Heart left ventricle (tissue), 16 donors: Measurements from ENCODE around the gene NOXA1. TPM values are rescaled to one million over a fixed set of nuclear protein-coding genes. Genes with fewer than 3 reads are reported as not detected.

Source experiments
- ATAC-seq, 4 donors: fragments of 200-7000 bp; cut with Tn5 transposase; one replicate each; pipeline ENCODE4 v1.9.1; 2020 to 2022; ENCODE audit warnings: moderate library complexity in 4 of 4, mild to moderate bottlenecking in 3 of 4, moderate number of reproducible peaks in 1 of 4
- DNase-seq, 5 donors: peaks; one replicate each; pipeline ENCODE4 v3.0.0-alpha.2; 2020
- H3K27ac ChIP-seq, 12 donors: fragments of 200-600 bp; sonication (generic) in 4 of 12; one replicate each; pipeline versions ENCODE4 v1.5.0 to v1.8.0; 2016 to 2022; ENCODE audit warnings: mild to moderate bottlenecking in 2 of 12
- H3K27me3 ChIP-seq, 9 donors: fragments of 200-600 bp; sonication (generic) in 2 of 9; one replicate each; pipeline versions ENCODE4 v1.5.1 to v1.8.0; 2016 to 2022; ENCODE audit warnings: mild to moderate bottlenecking in 3 of 9
- H3K36me3 ChIP-seq, 9 donors: fragments of 200-600 bp; sonication (generic) in 2 of 9; one replicate each; pipeline versions ENCODE4 v1.5.0 to v1.8.0; 2018 to 2022; ENCODE audit warnings: mild to moderate bottlenecking in 2 of 9
- H3K4me1 ChIP-seq, 12 donors: fragments of 200-600 bp; sonication (generic) in 4 of 12; one replicate each; pipeline versions ENCODE4 v1.5.0 to v1.8.0; 2016 to 2022; ENCODE audit warnings: mild to moderate bottlenecking in 3 of 12
- H3K4me3 ChIP-seq, 12 donors: fragments of 200-600 bp; sonication (generic) in 4 of 12; one replicate each; pipeline versions ENCODE4 v1.5.0 to v1.8.0; 2017 to 2022; ENCODE audit warnings: mild to moderate bottlenecking in 9 of 12, moderate library complexity in 4 of 12
- H3K9me3 ChIP-seq, 12 donors: fragments of 200-600 bp; sonication (generic) in 4 of 12; one replicate each; pipeline versions ENCODE4 v1.5.0 to v1.8.0; 2016 to 2022; ENCODE audit warnings: mild to moderate bottlenecking in 1 of 12
- CTCF ChIP-seq, 12 donors: fragments of 200-600 bp; sonication (generic) in 4 of 12; IDR thresholded peaks; one replicate each; pipeline versions ENCODE4 v1.5.0 to v1.8.0; 2018 to 2022; ENCODE audit warnings: antibody characterized with exemption in 12 of 12, mild to moderate bottlenecking in 5 of 12
- POLR2A ChIP-seq, 2 donors: fragments of 450-650 bp; IDR thresholded peaks; one replicate each; pipeline ENCODE4 v1.6.1; 2017; ENCODE audit warnings: antibody characterized with exemption in 2 of 2, mild to moderate bottlenecking in 2 of 2, moderate library complexity in 2 of 2
- WGBS, 4 donors: extraction: QIAGEN DNeasy Blood & Tissue Kit in 2 of 4; methylation state at CpG; one replicate each; pipeline versions ENCODE4 v1.1.5 to v1.1.7; 2013 to 2018; 5-methylcytosine and 5-hydroxymethylcytosine counted together
- intact Hi-C, 10 donors: fragments of 100-400 bp; cut with DNase I; formaldehyde crosslinking; loops; one replicate each; pipeline versions ENCODE4 v1.11.1 to v1.14.2; 2022
- long read RNA-seq, 3 donors: library from polyadenylated mRNA; unstranded; transcript quantifications; one replicate each; pipeline ENCODE4 v2.0.0, GENCODE V29; 2020 to 2021
- polyA plus RNA-seq, 2 donors: library from polyadenylated mRNA; stranded (reverse); fragments of 200-250 nt; gene quantifications; one replicate each; pipeline ENCODE4 v1.2.3, GENCODE V29; 2013
- total RNA-seq, 9 donors: library from RNA; depleted of rRNA in 2 of 9; stranded (reverse); fragments of >200 nt in 2 of 9; fragmentation: NEBNext Ultra II Directional in 3 of 9; extraction: Animal tissue kit (Norgen Biotek cat#: 25700) in 3 of 9; gene quantifications; one replicate each; pipeline versions ENCODE4 v1.1.0 to v1.2.4, GENCODE V29; 2016 to 2023
- donor health status: ischemic (EF 13 %, LVEDD 7.1; RV severe dilation, severe dysfunction).
- donor health status: healthy with polysubstance abuse.
- donor health status: DM: no; HTN: yes; CAD: no.
- donor health status: DM: no; HTN: no; CAD: no.
- donor health status: ischemic (EF 25% LVEDD 6.9; RV normal size, moderate dysfunction).
- donor health status: ischemic (EF 25% LVEDD 5.7; RV mildly dilated, moderate dysfunction).
- donor health status: healthy.
- donor health status: DM: yes; HTN: yes; CAD: no.
- donor health status: ischemic (EF 35%, LVEDD 5.7; RV mildly dilated, moderate dysfunction).
- donor health status: nonischemic (EF 11% LVEDD 7.7; RV severe dilation, severe dysfunction).
- donor health status: DM: yes; HTN: yes; CAD: no.
- donor health status: PGD.
- donor health status: ischemic (EF 29% LVEDD 5.4; RV normal size, mild dysfunction).
- donor health status: nonischemic (EF 23%, LVEDD 6.1; RV moderate dilation, normal function).

The NOXA1 gene
- total RNA-seq = 1 to 10 TPM in 8 of 9 donors, under 1 TPM in 1; 0.81 to 5.5 (median 2.7) TPM
- polyA plus RNA-seq = 1 to 10 TPM in 1 of 2 donors, under 1 TPM in 1; 0.44 to 4.1 TPM
- long read RNA-seq, donor 1, partial matches to known transcripts = 4 of 13 reads
- long read RNA-seq, donor 1, other reads (novel, unspliced or antisense) = 9 of 13 reads
- long read RNA-seq, donor 2, partial matches to known transcripts = 3 of 6 reads
- long read RNA-seq, donor 2, other reads (novel, unspliced or antisense) = 3 of 6 reads
- long read RNA-seq, donor 3, partial matches to known transcripts = 1 of 11 reads
- long read RNA-seq, donor 3, other reads (novel, unspliced or antisense) = 9 of 11 reads

- intact Hi-C loops = loop anchor here in 3 of 10 donors (2.0 to 10.0 kb wide), 5 partner anchors 22 to 298 kb away; partner anchors contain the start of gene NRARP (in 1 of the 3)
- Histone ChIP-seq H3K27ac (peak within 1 kb of the TSS; percentile 48 to 89 (median 82)), H3K27me3 (no peaks in the 10 kb centered on the region), H3K4me1 (peaks cover 0 to 40% (median 25%) of the 10 kb centered on the region in 12 donors), H3K36me3 (no peaks in the 10 kb centered on the region), H3K4me3 (peak within 1 kb of the TSS; percentile 63 to 100 (median 92)), H3K9me3 (no peaks in the 10 kb centered on the region)
- DNase-seq (peak; percentile 94 to 97 (median 95)), ATAC-seq (peak; percentile 94 to 98 (median 96))
- 0 to 1% (median 1%) methylated on average over 14 to 113 of the region's 113 CpGs for WGBS, 4 donors
- TF ChIP-seq POLR2A (IDR thresholded peaks at IDR 0.05) (peak in 1 of 2 donors; percentile 49), CTCF (IDR thresholded peaks at IDR 0.05) (peak; percentile 26 to 88 (median 63))
Measured at GRCh38 chr9:137422604-137423513, at the start of gene NOXA1, which contains the start of gene EXD3. Gene NOXA1, plus strand, starts transcription at chr9:137423393. Its CDS starts 137 bp downstream, at chr9:137423530. Gene EXD3, minus strand, starts transcription at chr9:137423162. Its CDS starts 27,805 bp downstream, at chr9:137395357.

GRCh38 chr9:137373611-137373980 is 49.6 kb upstream of the NOXA1 start:
- intact Hi-C loops = no loop called here
- no peaks in the 10 kb centered on the region for H3K27me3 ChIP-seq
- no peak overlapping the region for H3K27ac ChIP-seq
- peaks cover 0 to 7% (median 0%) of the 10 kb centered on the region in 12 donors for H3K9me3 ChIP-seq
- TF ChIP-seq POLR2A (IDR thresholded peaks at IDR 0.05) = no peak
- no peak overlapping the region for H3K4me3 ChIP-seq
- DNase-seq (peak in 2 of 5 donors; percentile 5 to 9), ATAC-seq (no peak)
- peaks cover 0 to 4% (median 0%) of the 10 kb centered on the region in 12 donors for H3K4me1 ChIP-seq
- peaks cover 0 to 20% (median 0%) of the 10 kb centered on the region in 9 donors for H3K36me3 ChIP-seq
- WGBS, 4 donors = 94 to 99% (median 97%) methylated on average over 15 to 16 of the region's 16 CpGs

GRCh38 chr9:137374131-137374845 is 48.9 kb upstream of the NOXA1 start:
- Histone ChIP-seq H3K4me3 (no peak overlapping the region), H3K4me1 (no peaks in the 10 kb centered on the region), H3K36me3 (peaks cover 0 to 20% (median 0%) of the 10 kb centered on the region in 9 donors), H3K27ac (no peak overlapping the region), H3K27me3 (no peaks in the 10 kb centered on the region), H3K9me3 (peaks cover 0 to 7% (median 0%) of the 10 kb centered on the region in 12 donors)
- ATAC-seq = peak in 1 of 4 donors; percentile 4
- TF ChIP-seq POLR2A (IDR thresholded peaks at IDR 0.05) = no peak
- no peak for TF ChIP-seq CTCF (IDR thresholded peaks at IDR 0.05)
- 94 to 96% (median 95%) methylated on average over 26 to 37 of the region's 37 CpGs for WGBS, 4 donors
- DNase-seq = peak in 4 of 5 donors; percentile 10 to 55 (median 14)
- intact Hi-C loops = no loop called here
